ENCODE data around the gene ZNF771.

DNA sequence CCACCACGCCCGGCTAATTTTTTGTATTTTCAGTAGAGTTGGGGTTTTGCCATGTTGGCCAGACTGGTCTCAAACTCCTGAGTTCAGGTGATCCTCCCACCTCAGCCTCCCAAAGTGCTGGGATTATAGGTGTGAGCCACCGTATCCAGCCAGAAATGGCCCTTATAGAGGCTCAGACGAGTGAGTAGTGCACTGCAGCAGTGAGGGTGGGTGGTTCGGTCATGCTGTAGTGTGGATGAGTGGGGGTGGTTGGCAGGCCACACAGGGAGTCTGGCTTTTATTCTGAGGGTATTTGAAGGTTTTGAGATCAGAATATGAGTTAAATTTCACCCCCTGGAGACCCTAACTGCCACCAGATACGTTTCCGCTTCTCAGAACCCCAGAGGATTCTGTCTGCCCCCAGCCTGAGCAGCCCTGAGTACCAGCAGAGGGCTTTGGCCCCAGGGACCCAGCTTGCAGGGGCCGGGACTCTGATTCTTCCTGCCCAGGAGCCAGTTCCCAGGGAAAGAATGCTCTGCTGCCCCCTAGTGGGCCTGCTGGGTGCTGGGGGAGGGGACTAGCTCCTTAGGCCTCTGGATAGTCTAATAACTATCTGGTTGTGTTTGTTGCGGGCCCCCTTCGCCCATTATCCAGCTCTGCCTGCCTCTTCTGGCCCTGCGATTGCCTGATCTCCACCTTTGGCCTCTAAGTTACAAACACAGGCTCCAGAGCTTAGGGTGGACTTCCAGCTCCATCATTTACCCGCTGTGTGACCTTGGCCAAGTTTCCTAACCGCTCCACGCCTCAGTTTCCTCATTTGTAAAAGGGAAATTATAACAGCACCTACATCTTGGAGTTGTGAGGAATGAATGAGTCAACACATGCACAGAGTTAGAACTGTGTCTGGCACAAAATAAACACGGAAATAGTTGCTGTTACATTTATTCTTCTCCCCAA lies 2.0 kb downstream of the ZNF771 start:
- TF ChIP-seq CTCF (IDR thresholded peaks at IDR 0.05) (peak; percentile 83 to 93 (median 92)), POLR2A (IDR thresholded peaks at IDR 0.05) (no peak)

Measured in prostate gland (tissue), 2 donors.